SU-DHL-6 (cell line): Measurements from ENCODE around the gene RHEBL1.
"Not testable (repeated sequence)": the region's sequence is repeated elsewhere in the genome, so short reads cannot be mapped to it uniquely, and the experiment has no call there.

ENCODE experiments used
- H2AFZ ChIP-seq: fragments of 200-600 bp; sonication (generic); 2 replicates; pipeline ENCODE4 v1.6.1; 2014; ENCODE audit warnings: low read depth, mild to moderate bottlenecking, moderate library complexity, mixed read lengths, antibody characterized with exemption, low read length; ENCODE audit not compliant: severe bottlenecking
- H3F3A ChIP-seq: fragments of 200-600 bp; shearing (Covaris generic); 2 replicates; pipeline ENCODE4 v1.6.0; 2016; ENCODE audit warnings: antibody characterized with exemption, mild to moderate bottlenecking; ENCODE audit not compliant: insufficient read depth
- H3K27ac ChIP-seq: fragments of 200-600 bp; sonication (generic); 2 replicates; pipeline ENCODE4 v1.5.1; 2016; ENCODE audit warnings: low read depth, mild to moderate bottlenecking, low read length, moderate library complexity, mixed read lengths
- H3K27me3 ChIP-seq: fragments of 200-600 bp; sonication (generic), shearing (Covaris generic); 2 replicates; pipeline ENCODE4 v1.6.0; 2014; ENCODE audit warnings: mild to moderate bottlenecking, low read length
- H3K36me3 ChIP-seq: fragments of 200-600 bp; sonication (generic); 2 replicates; pipeline ENCODE4 v1.6.1; 2014; ENCODE audit warnings: mild to moderate bottlenecking, low read length, mixed read lengths
- H3K4me2 ChIP-seq: fragments of 300-600, 200-600 bp; shearing (Covaris generic), sonication (generic); 2 replicates; pipeline ENCODE4 v1.6.0; 2014; ENCODE audit warnings: low read length, low read depth, mild to moderate bottlenecking; ENCODE audit not compliant: poor library complexity, severe bottlenecking
- H3K4me3 ChIP-seq: fragments of 200-600 bp; sonication (generic); 2 replicates; pipeline ENCODE4 v1.5.1; 2014; ENCODE audit warnings: antibody characterized with exemption, low read length, mild to moderate bottlenecking, mixed read lengths; ENCODE audit not compliant: insufficient read depth, poor library complexity, severe bottlenecking
- H3K79me2 ChIP-seq: fragments of 200-600 bp; sonication (generic); 2 replicates; pipeline ENCODE4 v1.6.1; 2014; ENCODE audit warnings: mild to moderate bottlenecking, low read length, moderate library complexity; ENCODE audit not compliant: insufficient read depth
- H3K9ac ChIP-seq: fragments of 200-600 bp; sonication (generic); 2 replicates; pipeline ENCODE4 v1.7.0; 2014; ENCODE audit warnings: mild to moderate bottlenecking, low read length
- H3K9me2 ChIP-seq: fragments of 200-600 bp; sonication (generic); replicated peaks from 2 replicates; pipeline ENCODE4 v1.6.1; 2014; ENCODE audit warnings: low read length; ENCODE audit not compliant: insufficient read depth
- H3K9me3 ChIP-seq: fragments of 200-600 bp; sonication (generic); 2 replicates; pipeline ENCODE4 v1.6.1; 2014; ENCODE audit warnings: low read length, mixed read lengths; ENCODE audit not compliant: insufficient read depth
- H4K20me1 ChIP-seq: fragments of 200-600 bp; sonication (generic); 2 replicates; pipeline ENCODE4 v1.6.1; 2014; ENCODE audit warnings: low read depth, mild to moderate bottlenecking, antibody characterized with exemption, low read length, moderate library complexity, mixed read lengths
- EZH2phosphoT487 ChIP-seq: fragments of 200-600 bp; sonication (generic), shearing (Covaris generic); conservative IDR thresholded peaks from 2 replicates; pipeline ENCODE4 v1.6.1; 2018; ENCODE audit warnings: mild to moderate bottlenecking, antibody characterized with exemption, low read length, moderate library complexity, mixed read lengths
- TF ChIP-seq, protein P1 (sequence below): fragments of 200-600 bp; sonication (generic); IDR thresholded peaks from one replicate; pipeline ENCODE4 v1.5.1; 2017; ENCODE audit warnings: antibody characterized with exemption, mild to moderate bottlenecking, low read length, moderate library complexity; ENCODE audit not compliant: insufficient read depth, poor library complexity, severe bottlenecking

Gene RHEBL1

DNA sequence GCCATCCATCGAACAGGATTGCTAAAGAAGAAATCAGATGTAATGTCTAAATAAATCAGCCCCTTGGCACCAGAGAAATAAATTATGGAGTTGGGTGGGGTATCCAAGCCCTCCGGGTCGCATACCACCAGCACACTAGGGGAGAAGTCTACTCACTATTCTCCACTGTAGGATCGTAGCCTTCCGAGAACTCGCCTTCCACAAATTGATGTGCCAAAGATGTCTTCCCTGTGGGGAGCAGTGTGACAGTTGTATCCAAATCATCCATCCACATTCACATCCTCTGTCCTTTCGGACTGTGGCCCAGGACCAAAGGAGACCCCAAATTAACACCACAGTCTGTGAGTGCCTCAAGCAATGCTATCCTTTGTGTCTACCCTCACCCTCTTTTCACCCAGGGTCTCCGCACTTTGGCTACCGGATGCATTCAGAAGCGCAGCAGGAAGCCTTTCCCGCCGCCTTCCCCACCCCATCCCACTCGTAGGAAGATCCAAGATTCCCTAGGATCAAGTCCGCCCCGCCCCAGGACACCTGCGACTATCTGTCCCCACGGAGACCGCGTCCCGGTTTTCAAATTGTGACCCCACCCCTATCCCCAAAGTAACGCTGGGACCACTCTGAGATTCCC, 786 bp downstream of the RHEBL1 start:
- Histone ChIP-seq H3K4me3 (peak overlapping the region; percentile 95), H3K27me3 (no peaks in the 10 kb centered on the region), H3K9me3 (no peaks in the 10 kb centered on the region), H3K79me2 (no peaks in the 10 kb centered on the region), H3K36me3 (no peaks in the 10 kb centered on the region), H2AFZ (peak overlapping the region; percentile 100), H3K9ac (peak overlapping the region; percentile 71), H3K9me2 (no peaks in the 10 kb centered on the region), H3F3A (no peaks in the 10 kb centered on the region; the same call in 1 of the 2 replicates), H4K20me1 (no peaks in the 10 kb centered on the region), H3K27ac (no peak overlapping the region), H3K4me2 (peak overlapping the region; percentile 76)
- TF ChIP-seq, protein P1, sequence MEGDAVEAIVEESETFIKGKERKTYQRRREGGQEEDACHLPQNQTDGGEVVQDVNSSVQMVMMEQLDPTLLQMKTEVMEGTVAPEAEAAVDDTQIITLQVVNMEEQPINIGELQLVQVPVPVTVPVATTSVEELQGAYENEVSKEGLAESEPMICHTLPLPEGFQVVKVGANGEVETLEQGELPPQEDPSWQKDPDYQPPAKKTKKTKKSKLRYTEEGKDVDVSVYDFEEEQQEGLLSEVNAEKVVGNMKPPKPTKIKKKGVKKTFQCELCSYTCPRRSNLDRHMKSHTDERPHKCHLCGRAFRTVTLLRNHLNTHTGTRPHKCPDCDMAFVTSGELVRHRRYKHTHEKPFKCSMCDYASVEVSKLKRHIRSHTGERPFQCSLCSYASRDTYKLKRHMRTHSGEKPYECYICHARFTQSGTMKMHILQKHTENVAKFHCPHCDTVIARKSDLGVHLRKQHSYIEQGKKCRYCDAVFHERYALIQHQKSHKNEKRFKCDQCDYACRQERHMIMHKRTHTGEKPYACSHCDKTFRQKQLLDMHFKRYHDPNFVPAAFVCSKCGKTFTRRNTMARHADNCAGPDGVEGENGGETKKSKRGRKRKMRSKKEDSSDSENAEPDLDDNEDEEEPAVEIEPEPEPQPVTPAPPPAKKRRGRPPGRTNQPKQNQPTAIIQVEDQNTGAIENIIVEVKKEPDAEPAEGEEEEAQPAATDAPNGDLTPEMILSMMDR = no peak
- TF ChIP-seq EZH2phosphoT487 = no peak

DNA sequence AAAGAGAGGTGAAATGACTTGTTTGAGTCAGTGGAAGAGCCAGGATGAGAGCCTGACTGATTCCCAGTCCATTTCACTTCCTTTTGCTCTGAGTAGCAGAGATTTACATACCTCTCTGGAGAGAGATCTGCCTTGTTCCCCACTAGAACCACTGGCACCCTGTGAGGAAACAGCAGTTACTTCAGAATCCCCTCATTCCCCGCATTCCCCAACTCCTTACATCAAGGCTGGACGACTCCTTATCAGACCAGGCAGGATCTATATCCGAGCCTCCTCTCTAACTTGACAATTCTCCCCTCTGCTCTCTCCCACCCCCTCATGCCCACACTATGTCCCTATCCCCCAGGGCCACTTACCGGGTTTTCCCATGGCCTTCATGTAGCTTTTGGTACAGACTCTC, 3.7 kb downstream of the RHEBL1 start:
- no peaks in the 10 kb centered on the region for H3K9me3 ChIP-seq
- H4K20me1 ChIP-seq = no peaks in the 10 kb centered on the region
- H3K36me3 ChIP-seq = no peaks in the 10 kb centered on the region
- no peaks in the 10 kb centered on the region for H3K9me2 ChIP-seq
- H3K27ac ChIP-seq = no peak overlapping the region
- peaks cover 3% of the 10 kb centered on the region; the same call in 1 of the 2 replicates for H3K79me2 ChIP-seq
- no peak overlapping the region for H2AFZ ChIP-seq
- H3K9ac ChIP-seq = no peak overlapping the region
- H3K4me2 ChIP-seq = no peak overlapping the region
- H3K4me3 ChIP-seq = no peak overlapping the region
- peaks cover 6% of the 10 kb centered on the region for H3F3A ChIP-seq
- no peaks in the 10 kb centered on the region for H3K27me3 ChIP-seq
- TF ChIP-seq, protein P1 = no peak
- no peak for TF ChIP-seq EZH2phosphoT487

GRCh38 chr12:49064767-49065152, 5.0 kb downstream of the RHEBL1 start:
- no peaks in the 10 kb centered on the region for H3K9me2 ChIP-seq
- no peaks in the 10 kb centered on the region for H3K36me3 ChIP-seq
- no peak overlapping the region for H3K4me3 ChIP-seq
- no peak overlapping the region for H3K27ac ChIP-seq
- H4K20me1 ChIP-seq = no peaks in the 10 kb centered on the region
- TF ChIP-seq EZH2phosphoT487 = no peak
- TF ChIP-seq, protein P1 = no peak
- H3K9me3 ChIP-seq = no peaks in the 10 kb centered on the region
- no peaks in the 10 kb centered on the region for H3K27me3 ChIP-seq
- H3F3A ChIP-seq = peaks cover 6% of the 10 kb centered on the region
- no peak overlapping the region for H3K9ac ChIP-seq
- H2AFZ ChIP-seq = no peak overlapping the region
- H3K4me2 ChIP-seq = no peak overlapping the region
- H3K79me2 ChIP-seq = peaks cover 12% of the 10 kb centered on the region

DNA sequence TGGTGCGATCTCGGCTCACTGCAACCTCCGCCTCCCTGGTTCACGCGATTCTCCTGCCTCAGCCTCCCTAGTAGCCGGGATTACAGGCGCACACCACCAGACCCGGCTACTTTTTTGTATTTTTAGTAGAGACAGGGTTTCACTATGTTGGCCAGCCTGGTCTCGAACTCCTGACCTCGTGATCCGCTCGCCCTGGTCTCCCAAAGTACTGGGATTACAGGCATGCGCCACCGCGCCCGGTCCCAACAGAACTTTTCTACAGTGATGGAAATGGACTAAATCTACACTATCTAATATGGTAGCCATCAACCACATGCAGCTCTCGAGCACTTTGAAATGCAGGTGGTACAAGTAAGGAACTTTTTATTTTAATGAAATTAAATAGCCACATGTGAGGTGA, 7.9 kb downstream of the RHEBL1 start:
- H3K9me3 ChIP-seq, H3K4me2 ChIP-seq, H3K36me3 ChIP-seq, H3K9me2 ChIP-seq, H3K27me3 ChIP-seq, H3K27ac ChIP-seq, H3K4me3 ChIP-seq, H2AFZ ChIP-seq, H3F3A ChIP-seq, H3K9ac ChIP-seq: not testable (repeated sequence)
- Histone ChIP-seq H3K79me2 (peaks cover 40% of the 10 kb centered on the region), H4K20me1 (peaks cover 11% of the 10 kb centered on the region; the same call in 1 of the 2 replicates)
